Glomerular endothelial cell (primary cell): ENCODE measurements around the gene TPM1. TPM values are rescaled to one million over a fixed set of nuclear protein-coding genes. Genes with fewer than 3 reads are reported as not detected.

Experiments
- DNase-seq: peaks from one replicate; pipeline ENCODE4 v3.0.0-alpha.2; 2011; ENCODE audit warnings: low read depth, low spot score; ENCODE audit errors: extremely low read depth
- total RNA-seq: library from RNA; depleted of rRNA; stranded (reverse); fragments of >200 nt; gene quantifications from 2 replicates; pipeline ENCODE4 v1.2.3, GENCODE V29; 2015

Gene TPM1
- total RNA-seq, 1 donor from 2014 or later = 748 TPM

GRCh38 chr15:63052961-63053698 lies 10.6 kb downstream of the TPM1 start:
- no peak for DNase-seq

GRCh38 chr15:63054281-63054683 lies 11.7 kb downstream of the TPM1 start:
- no peak for DNase-seq

- DNase-seq = no peak
Measured at GRCh38 chr15:63054985-63055384, 12.4 kb downstream of the TPM1 start.

- no peak for DNase-seq
Measured at GRCh38 chr15:63056829-63057228, 14.3 kb downstream of the TPM1 start.

GRCh38 chr15:63057468-63058345 lies 15.2 kb downstream of the TPM1 start:
- no peak for DNase-seq

GRCh38 chr15:63059075-63059474 lies 16.5 kb downstream of the TPM1 start:
- no peak for DNase-seq

GRCh38 chr15:63059573-63060216 lies 17.1 kb downstream of the TPM1 start:
- DNase-seq = no peak

- no peak for DNase-seq
Measured at GRCh38 chr15:63060699-63061098, 18.2 kb downstream of the TPM1 start.

GRCh38 chr15:63061975-63062374 lies 19.4 kb downstream of the TPM1 start:
- no peak for DNase-seq

- DNase-seq = no peak
Measured at GRCh38 chr15:63063164-63063756, 20.7 kb downstream of the TPM1 start.

- no peak for DNase-seq
Measured at GRCh38 chr15:63063877-63064409, 21.4 kb downstream of the TPM1 start.

GRCh38 chr15:63065262-63066221 lies 23.0 kb downstream of the TPM1 start:
- no peak for DNase-seq

- no peak for DNase-seq
Measured at GRCh38 chr15:63066272-63066671, 23.7 kb downstream of the TPM1 start.

GRCh38 chr15:63067306-63067705 lies 24.8 kb downstream of the TPM1 start:
- no peak for DNase-seq

GRCh38 chr15:63067976-63068743 lies 25.6 kb downstream of the TPM1 start:
- no peak for DNase-seq

- DNase-seq = no peak
Measured at GRCh38 chr15:63069616-63070090, 27.1 kb downstream of the TPM1 start.

- no peak for DNase-seq
Measured at GRCh38 chr15:63070681-63071129, 28.2 kb downstream of the TPM1 start.

- DNase-seq = no peak
Measured at GRCh38 chr15:63071288-63071909, 28.9 kb downstream of the TPM1 start.
